Tongue (tissue), 2 donors: Measurements from ENCODE around the gene CHTOP. TPM values are rescaled to one million over a fixed set of nuclear protein-coding genes. Genes with fewer than 3 reads are reported as not detected.

Source experiments
- DNase-seq: peaks from one replicate; pipeline ENCODE4 v3.0.0-alpha.2; 2015
- total RNA-seq: library from RNA; depleted of rRNA; stranded (reverse); fragments of >200 nt; gene quantifications from one replicate; pipeline ENCODE4 v1.2.3, GENCODE V29; 2014

The CHTOP gene
- total RNA-seq, 1 donor from 2014 or later, result 71.8 TPM

DNA sequence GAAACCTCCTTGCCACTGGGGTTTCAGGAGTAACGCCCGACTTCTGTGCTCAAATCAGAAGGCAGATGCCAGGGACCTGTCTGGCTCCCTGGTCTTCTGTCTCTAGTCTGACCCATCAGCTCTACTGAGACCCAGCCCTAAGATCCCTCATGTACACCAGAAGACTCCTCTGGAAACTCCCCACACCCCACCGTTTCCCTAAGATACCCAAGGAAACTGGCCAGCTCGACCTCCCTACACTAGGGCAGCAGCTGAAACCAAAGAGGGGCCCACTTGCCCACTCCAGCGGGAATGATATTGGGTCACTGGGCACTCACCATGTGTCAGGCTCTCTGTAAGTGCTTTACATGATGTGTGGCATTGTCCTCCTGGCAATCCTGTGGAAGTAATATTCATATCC, 20.5 kb upstream of the CHTOP start:
- DNase-seq, result no peak

- DNase-seq, result no peak
Observed at GRCh38 chr1:153614189-153614900, 19.5 kb upstream of the CHTOP start.

- DNase-seq, result no peak
Observed at GRCh38 chr1:153614906-153615305, 19.0 kb upstream of the CHTOP start.

DNA sequence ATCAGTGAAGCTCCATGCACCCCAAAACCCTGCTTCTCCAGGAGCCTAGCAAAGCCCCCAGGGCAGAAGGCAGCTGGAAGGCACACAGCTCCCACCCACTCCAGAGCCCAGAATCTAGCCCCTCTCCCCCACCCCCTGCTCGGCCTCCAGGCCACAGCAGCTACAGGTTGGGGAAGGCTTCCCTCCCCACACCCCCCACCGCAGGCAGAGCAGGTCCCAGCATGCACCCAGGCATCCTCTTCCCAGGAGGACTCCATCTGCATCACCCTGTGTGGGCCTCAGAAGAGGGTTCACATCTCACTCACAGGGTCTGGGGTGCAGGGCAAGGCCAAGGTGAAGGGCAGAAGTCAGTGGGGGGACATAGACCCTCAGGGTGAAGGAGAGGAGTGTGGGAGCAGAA, 18.5 kb upstream of the CHTOP start:
- DNase-seq, result no peak

DNA sequence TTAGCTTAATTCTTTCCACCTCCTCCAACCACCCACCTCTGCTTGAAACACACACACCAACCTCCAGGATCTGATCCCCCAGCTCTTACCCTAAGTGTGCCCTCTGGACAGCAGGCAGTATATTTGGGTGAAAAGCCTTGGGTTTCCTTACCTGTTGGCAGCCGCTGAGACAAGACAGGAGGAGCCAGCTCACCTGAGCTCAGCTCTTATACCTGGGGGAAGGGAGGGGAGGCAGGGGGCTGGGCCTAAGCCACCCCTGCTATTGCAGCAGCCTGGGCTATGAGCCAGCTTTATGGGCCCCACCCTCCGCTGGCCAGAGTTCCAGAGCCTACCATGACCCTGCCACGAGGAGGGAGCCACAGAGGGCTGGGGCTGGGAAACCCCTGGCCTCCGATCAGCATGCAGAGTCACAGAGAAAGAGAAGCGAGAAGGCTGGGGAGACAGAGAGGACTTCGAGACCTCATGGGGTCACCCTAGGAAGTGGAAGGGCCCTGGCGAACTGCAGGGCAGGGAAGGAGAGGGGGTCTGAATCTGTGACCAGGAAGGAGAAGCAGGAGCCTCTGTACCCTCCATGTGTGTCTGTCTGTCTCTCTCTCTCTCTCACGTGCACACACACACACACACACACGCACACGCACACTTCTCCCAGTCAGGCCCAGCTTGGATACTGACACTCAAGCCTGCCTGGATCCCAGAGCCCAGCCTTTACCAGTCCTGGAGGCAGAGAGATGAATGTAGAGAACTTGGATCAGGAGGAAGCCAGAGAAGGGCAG, 17.5 kb upstream of the CHTOP start, which contains the start of gene S100A14:
Gene S100A14, minus strand, starts transcription at position 182 of the 773 bp plus-strand sequence. CDS start 467 bp downstream, outside the sequence.
- peak; percentile 53 for DNase-seq

DNA sequence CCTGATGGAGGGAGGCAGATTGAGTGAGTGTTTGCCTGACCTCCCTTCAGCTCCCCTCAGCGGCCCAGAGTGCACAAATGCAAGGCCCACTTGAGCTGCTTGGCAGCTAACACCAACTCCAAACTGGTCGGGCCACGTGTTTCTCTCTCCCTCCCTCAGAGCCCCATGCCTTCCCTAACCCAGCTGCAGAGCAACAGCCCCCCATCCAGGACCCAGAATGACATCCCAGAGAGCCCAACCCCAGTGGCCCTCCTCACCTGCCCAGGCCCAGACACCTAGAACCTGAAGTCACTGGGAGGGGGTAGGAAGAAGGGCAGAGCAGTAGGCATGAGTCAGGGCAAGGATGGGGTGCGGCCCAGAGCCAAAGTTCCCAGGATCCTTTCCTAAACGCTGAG, 17.0 kb upstream of the CHTOP start:
- DNase-seq, result peak; percentile 45

DNA sequence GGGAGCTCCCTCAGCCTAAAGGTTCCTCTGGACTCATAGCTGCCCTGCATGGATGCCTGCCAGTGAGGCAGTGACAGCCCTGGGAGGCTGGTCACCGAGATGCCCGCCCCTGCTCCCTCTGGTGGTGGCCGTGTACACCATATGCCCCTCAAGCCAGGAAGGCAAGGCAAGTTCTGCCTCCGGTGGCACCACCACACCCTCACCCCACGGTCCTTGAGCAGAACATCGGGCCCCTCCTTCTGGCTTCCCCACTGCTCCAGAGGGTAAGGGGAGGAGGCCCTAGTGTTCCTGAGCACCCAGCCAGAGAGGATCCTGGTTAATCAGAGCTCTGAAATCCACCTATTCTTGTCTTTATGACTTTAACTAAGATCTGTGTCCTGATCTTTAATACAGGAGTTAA, 16.2 kb upstream of the CHTOP start:
- peak; percentile 76 for DNase-seq

DNA sequence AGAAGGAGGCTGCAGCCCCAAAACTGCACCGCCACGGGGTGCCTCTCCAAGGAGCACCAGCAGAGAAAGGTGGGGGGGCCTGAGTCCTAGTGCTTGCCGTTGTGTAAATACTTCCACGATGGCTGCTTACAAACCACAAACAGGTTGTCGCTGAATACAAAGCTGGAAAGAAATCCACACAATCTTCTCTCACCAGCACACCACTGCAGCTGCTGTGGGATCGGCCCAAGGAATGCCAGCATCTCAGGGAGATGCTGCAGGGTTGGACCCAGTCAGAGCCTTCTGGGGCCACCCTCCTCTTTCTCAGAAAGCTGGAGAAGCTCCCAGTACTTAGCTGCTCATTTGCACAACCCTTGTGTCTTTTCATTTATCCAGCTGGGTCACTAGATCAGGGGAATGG, 14.7 kb upstream of the CHTOP start:
- no peak for DNase-seq

DNA sequence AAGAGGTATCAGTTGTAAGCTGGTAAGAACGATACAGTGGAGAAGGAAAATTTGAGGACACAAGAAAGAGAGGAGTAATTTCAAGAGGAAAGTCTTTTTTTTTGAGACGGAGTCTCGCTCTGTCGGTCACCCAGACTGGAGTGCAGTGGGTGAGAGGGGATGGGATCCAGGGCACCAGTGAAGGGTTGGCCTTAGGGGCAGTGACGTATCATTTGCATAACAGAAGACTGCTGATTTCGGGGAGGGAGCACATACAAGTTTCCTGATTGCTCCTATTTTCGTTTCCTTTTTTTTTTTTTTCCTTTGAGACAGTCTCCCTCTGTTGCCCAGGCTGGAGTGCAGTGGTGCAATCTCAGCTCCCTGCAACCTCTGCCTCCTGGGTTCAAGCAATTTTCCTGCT, 10.8 kb upstream of the CHTOP start:
- no peak for DNase-seq

- DNase-seq, result no peak
Observed at GRCh38 chr1:153624965-153625611, 8.8 kb upstream of the CHTOP start.

DNA sequence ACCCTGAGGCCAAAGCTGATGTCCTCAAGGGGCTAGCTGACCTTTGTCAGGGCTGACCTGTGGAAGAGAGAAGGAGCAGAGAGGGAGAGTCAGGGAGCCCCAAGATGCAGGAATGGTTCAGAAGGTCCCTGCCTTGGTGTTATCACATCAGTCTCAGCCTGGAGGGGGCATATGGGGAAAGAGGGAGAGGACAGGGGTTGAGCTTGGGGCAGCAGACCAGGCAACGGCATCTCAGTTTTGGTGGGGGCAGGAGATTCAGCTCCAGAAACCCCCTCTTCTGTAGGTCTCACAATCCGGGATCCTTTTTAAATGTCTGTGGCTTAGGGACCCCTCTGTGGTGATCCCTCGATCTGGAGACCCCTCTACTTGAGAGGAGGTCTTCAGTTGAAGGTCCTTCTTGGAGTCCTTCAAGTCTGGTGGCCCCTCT, 7.4 kb upstream of the CHTOP start:
- no peak for DNase-seq

- peak; percentile 93 for DNase-seq
Observed at GRCh38 chr1:153626904-153627714, 6.8 kb upstream of the CHTOP start, which contains the start of gene S100A13. S100A13 (minus strand) TSS chr1:153627505; CDS start chr1:153626472, 1,033 bp downstream.

GRCh38 chr1:153627715-153628626, 5.9 kb upstream of the CHTOP start, which contains the start of gene S100A1:
S100A1 (plus strand) TSS chr1:153628434; CDS start chr1:153630522, 2,088 bp downstream.
- DNase-seq, result no peak

DNA sequence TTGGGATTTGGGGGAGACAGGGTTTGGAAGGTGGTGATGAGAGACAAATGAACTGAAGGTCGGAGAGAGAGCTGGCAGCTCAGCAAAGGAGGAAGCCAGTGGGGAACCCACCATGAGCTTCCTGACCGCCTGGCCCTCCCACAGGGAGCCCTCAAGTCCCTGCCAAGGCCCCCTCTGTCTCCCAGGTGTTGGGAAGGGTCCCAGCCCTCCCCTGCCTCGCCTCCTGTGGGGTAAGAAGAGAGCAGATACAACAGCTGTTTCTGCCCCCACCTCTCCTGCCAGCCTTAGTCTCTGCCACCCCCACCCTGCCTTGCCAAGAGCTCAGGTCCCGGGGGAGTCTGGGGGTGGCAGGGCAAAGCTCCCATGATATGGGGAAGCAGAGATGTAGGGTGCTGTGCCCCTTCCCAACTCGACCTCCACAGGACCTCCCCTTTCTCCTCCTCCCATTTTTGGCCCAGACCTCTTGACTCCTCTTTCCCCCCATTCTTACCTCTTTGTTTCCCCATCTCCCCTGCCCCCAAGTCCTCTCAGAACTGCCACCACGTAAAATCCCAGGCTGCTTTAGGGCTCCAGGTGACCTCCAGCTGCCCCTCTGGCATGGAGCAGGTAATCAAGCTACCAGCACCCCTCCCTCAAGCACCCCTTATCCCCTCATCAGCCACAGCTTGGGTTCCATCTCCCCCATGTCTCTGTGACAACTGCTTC, 5.1 kb upstream of the CHTOP start:
- DNase-seq, result no peak

DNA sequence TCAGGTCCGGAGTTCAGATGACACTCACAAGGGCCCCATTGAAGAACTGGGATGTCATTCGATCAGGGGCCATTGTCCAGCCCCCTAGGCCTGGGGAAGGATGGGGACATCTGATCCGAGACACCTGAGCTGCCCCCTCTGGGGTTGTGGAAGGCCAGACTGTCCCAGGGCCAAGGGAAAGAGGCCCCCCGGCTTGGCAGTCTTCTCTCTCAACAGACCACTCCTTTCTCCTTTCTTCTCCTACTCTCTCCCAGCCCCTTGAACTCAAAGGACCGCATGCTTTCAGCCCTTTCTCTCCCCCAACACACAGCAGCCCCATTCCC, 4.6 kb upstream of the CHTOP start:
- DNase-seq, result no peak

DNA sequence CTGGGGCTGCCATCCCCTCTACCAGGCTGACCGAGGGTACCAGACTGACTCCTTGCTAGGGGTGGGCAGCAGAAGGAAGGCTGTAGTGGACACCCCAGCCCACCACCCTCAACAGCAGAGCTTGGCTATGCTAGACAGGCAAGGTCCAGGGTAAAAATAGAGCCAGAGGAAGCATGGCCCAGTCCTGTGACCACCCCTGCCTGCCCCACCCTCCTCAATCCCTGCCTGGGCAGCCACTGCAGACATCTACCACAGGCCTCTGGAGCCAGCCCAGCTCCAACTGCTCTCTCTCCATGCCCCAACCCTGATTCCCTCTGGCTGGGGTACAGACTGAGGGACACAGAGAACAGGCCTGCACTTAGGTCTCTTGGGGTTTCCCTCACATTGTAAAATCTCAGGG, 3.9 kb upstream of the CHTOP start:
- DNase-seq, result no peak

GRCh38 chr1:153630384-153630783, 3.5 kb upstream of the CHTOP start:
- no peak for DNase-seq

- DNase-seq, result no peak
Observed at GRCh38 chr1:153631047-153632022, 2.5 kb upstream of the CHTOP start.

GRCh38 chr1:153633161-153633753, 609 bp upstream of the CHTOP start:
- DNase-seq, result no peak
